GM23338 (cell line): ENCODE data around the gene PNLIP. TPM values are rescaled to one million over a fixed set of nuclear protein-coding genes. Genes with fewer than 3 reads are reported as not detected.

Experiments
- ATAC-seq: fragments of 200-7000 bp; cut with Tn5 transposase; 3 replicates; pipeline ENCODE4 v1.9.1; 2020
- DNase-seq: peaks from one replicate; pipeline ENCODE4 v3.0.0-alpha.2; 2015; ENCODE audit warnings: low spot score
- H2AFZ ChIP-seq: fragments of 200-600 bp; sonication (generic); 2 replicates; pipeline ENCODE4 v1.8.0; 2016; ENCODE audit warnings: antibody characterized with exemption, mild to moderate bottlenecking, moderate library complexity
- H3F3A ChIP-seq: fragments of 200-600 bp; sonication (generic); replicated peaks from 2 replicates; pipeline ENCODE4 v1.8.0; 2017; ENCODE audit warnings: antibody characterized with exemption, mixed run types, low read depth
- H3K27ac ChIP-seq: fragments of 200-600 bp; sonication (generic); 2 replicates; pipeline ENCODE4 v1.6.1; 2016; ENCODE audit warnings: low read depth
- H3K27me3 ChIP-seq: fragments of 200-600 bp; sonication (generic); 2 replicates; pipeline ENCODE4 v1.8.0; 2016; ENCODE audit warnings: mild to moderate bottlenecking, mixed run types, moderate library complexity; ENCODE audit not compliant: insufficient read depth
- H3K36me3 ChIP-seq: fragments of 200-600 bp; sonication (generic); 2 replicates; pipeline ENCODE4 v1.8.0; 2016; ENCODE audit warnings: mild to moderate bottlenecking; ENCODE audit not compliant: insufficient read depth
- H3K4me1 ChIP-seq: fragments of 200-600 bp; sonication (generic); 2 replicates; pipeline ENCODE4 v1.8.0; 2016; ENCODE audit warnings: mild to moderate bottlenecking, moderate library complexity; ENCODE audit not compliant: insufficient read depth
- H3K4me2 ChIP-seq: fragments of 200-600 bp; sonication (generic); 2 replicates; pipeline ENCODE4 v1.7.1; 2017; ENCODE audit warnings: mixed run types
- H3K4me3 ChIP-seq: fragments of 200-600 bp; sonication (generic); 2 replicates; pipeline ENCODE4 v1.6.1; 2016; ENCODE audit warnings: mixed run types
- H3K79me2 ChIP-seq: fragments of 200-600 bp; sonication (generic); replicated peaks from 2 replicates; pipeline ENCODE4 v1.8.0; 2017; ENCODE audit warnings: mild to moderate bottlenecking; ENCODE audit not compliant: insufficient read depth
- H3K9me2 ChIP-seq: fragments of 200-600 bp; sonication (generic); 2 replicates; pipeline ENCODE4 v1.8.0; 2017; ENCODE audit not compliant: insufficient read depth
- H4K20me1 ChIP-seq: fragments of 200-600 bp; sonication (generic); replicated peaks from 2 replicates; pipeline ENCODE4 v1.8.0; 2017; ENCODE audit warnings: mild to moderate bottlenecking; ENCODE audit not compliant: insufficient read depth
- H3K27ac Mint-ChIP-seq: 2 replicates; pipeline ENCODE4 v1.8.0; 2020; ENCODE audit warnings: inconsistent platforms, mild to moderate bottlenecking, moderate library complexity, mixed read lengths
- H3K27me3 Mint-ChIP-seq: 3 replicates; pipeline ENCODE4 v1.8.0; 2022; ENCODE audit warnings: low read depth, mild to moderate bottlenecking, moderate library complexity, mixed read lengths, inconsistent platforms; ENCODE audit not compliant: insufficient read depth, poor library complexity
- H3K36me3 Mint-ChIP-seq: 3 replicates; pipeline ENCODE4 v1.8.0; 2021; ENCODE audit warnings: low read depth, mild to moderate bottlenecking, inconsistent platforms, moderate library complexity, mixed read lengths
- H3K4me1 Mint-ChIP-seq: 3 replicates; pipeline ENCODE4 v1.8.0; 2020; ENCODE audit warnings: mild to moderate bottlenecking, inconsistent platforms, mixed read lengths
- H3K4me3 Mint-ChIP-seq: 3 replicates; pipeline ENCODE4 v1.8.0; 2021; ENCODE audit warnings: moderate library complexity, mild to moderate bottlenecking, inconsistent platforms, mixed read lengths
- H3K9me3 Mint-ChIP-seq: 3 replicates; pipeline ENCODE4 v1.8.0; 2020; ENCODE audit warnings: moderate library complexity, mild to moderate bottlenecking, inconsistent platforms, mixed read lengths
- CREB1 ChIP-seq: fragments of 250-450 bp; sonication (Bioruptor Pico); IDR thresholded peaks from 2 replicates; pipeline ENCODE4 v1.5.0; 2020; ENCODE audit warnings: low read depth, mild to moderate bottlenecking, moderate library complexity
- EZH2 ChIP-seq: fragments of 200-600 bp; sonication (generic); IDR thresholded peaks from one replicate; pipeline ENCODE4 v1.8.0; 2017; ENCODE audit warnings: antibody characterized with exemption, mild to moderate bottlenecking, low read depth; ENCODE audit not compliant: unreplicated experiment
- EZH2phosphoT487 ChIP-seq: fragments of 200-600 bp; sonication (generic); IDR thresholded peaks from one replicate; pipeline ENCODE4 v1.8.1; 2018; ENCODE audit warnings: antibody characterized with exemption; ENCODE audit not compliant: unreplicated experiment
- JUNB ChIP-seq: IDR thresholded peaks from one replicate; pipeline ENCODE4 v1.6.1; 2016; ENCODE audit warnings: antibody characterized with exemption; ENCODE audit not compliant: unreplicated experiment
- NANOG ChIP-seq: IDR thresholded peaks from 2 replicates; pipeline ENCODE4 v1.6.1; 2016; ENCODE audit warnings: antibody characterized with exemption, borderline replicate concordance
- POLR2AphosphoS5 ChIP-seq: IDR thresholded peaks from 2 replicates; pipeline ENCODE4 v1.6.1; 2016; ENCODE audit warnings: antibody characterized with exemption, low read depth
- STAT1 ChIP-seq: IDR thresholded peaks from one replicate; pipeline ENCODE4 v1.6.1; 2016; ENCODE audit warnings: antibody characterized with exemption; ENCODE audit not compliant: unreplicated experiment
- ZNF114 ChIP-seq: fragments of 250-450 bp; sonication (Bioruptor Pico); IDR thresholded peaks from 2 replicates; pipeline ENCODE4 v1.5.0; 2020; ENCODE audit warnings: mild to moderate bottlenecking, moderate library complexity
- ZNF331 ChIP-seq: fragments of 250-450 bp; sonication (Bioruptor Pico); IDR thresholded peaks from 2 replicates; pipeline ENCODE4 v1.5.0; 2020; ENCODE audit warnings: low read depth, mild to moderate bottlenecking, moderate library complexity
- polyA plus RNA-seq: library from polyadenylated mRNA; unstranded; fragments of >200 nt; fragmentation: Nextera tagmentation; extraction: Ambion mirVana; gene quantifications from 2 replicates; pipeline ENCODE4 v1.2.1, GENCODE V29; 2016
- total RNA-seq: library from RNA; depleted of rRNA; stranded (reverse); fragments of >200 nt; shearing (Covaris generic); gene quantifications from 2 replicates; pipeline ENCODE4 v1.2.3, GENCODE V29; 2014
- TF ChIP-seq, protein P1 (sequence below): IDR thresholded peaks from 2 replicates; pipeline ENCODE4 v1.6.1; 2016; ENCODE audit warnings: antibody characterized with exemption
- TF ChIP-seq, protein P2 (sequence below): IDR thresholded peaks from one replicate; pipeline ENCODE4 v1.6.1; 2018; ENCODE audit warnings: antibody characterized with exemption; ENCODE audit not compliant: unreplicated experiment
- TF ChIP-seq, protein P3 (sequence below), 2 experiments: fragments of 200-600 bp in 1 of 2; sonication (generic) in 1 of 2; conservative IDR thresholded peaks; 2 replicates each; pipeline versions ENCODE4 v1.5.1 to v1.6.1; 2016 to 2017; ENCODE audit warnings: antibody characterized with exemption in 2 of 2, low read depth in 2 of 2, mild to moderate bottlenecking in 2 of 2, moderate library complexity in 1 of 2
- TF ChIP-seq, protein P4 (sequence below): fragments of 250-450 bp; sonication (Bioruptor Pico); IDR thresholded peaks from 2 replicates; pipeline ENCODE4 v1.5.0; 2020; ENCODE audit warnings: mild to moderate bottlenecking, moderate library complexity

Gene PNLIP
- total and polyA plus RNA-seq, 2 experiments from 2014 or later, result not detected

DNA sequence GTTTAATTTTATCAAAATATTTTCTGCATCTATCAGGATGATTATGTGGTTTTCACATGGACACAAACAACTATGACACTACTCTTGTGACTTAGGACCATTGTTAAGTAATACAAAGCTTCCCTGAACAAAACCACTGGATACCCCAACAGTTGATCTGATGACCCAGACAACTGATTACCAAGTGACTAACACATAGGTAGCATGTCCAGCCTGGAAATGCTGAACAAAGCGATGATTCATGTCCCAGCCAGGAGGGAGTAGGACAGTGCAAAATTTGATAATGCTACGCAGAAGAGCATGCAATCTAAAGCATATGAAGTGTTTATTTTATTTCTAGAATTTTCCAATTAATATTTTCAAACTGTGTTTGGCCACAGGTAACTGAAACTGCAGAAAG, 8.9 kb upstream of the PNLIP start:
- Histone ChIP-seq H3F3A (no peaks in the 10 kb centered on the region), H3K4me3 (no peak overlapping the region), H3K9me2 (peaks cover 11% of the 10 kb centered on the region), H3K4me2 (no peak overlapping the region), H3K79me2 (no peaks in the 10 kb centered on the region), H3K36me3 (peaks cover 10% of the 10 kb centered on the region; the same call in 1 of the 2 replicates), H3K4me1 (0 out of 2 replicates have a peak, but pooled peaks cover 5% of the 10 kb centered on the region), H3K27me3 (no peaks in the 10 kb centered on the region), H2AFZ (no peak overlapping the region), H3K27ac (no peak overlapping the region), H4K20me1 (no peaks in the 10 kb centered on the region)
- peaks cover 6% of the 10 kb centered on the region; the same call in 2 of the 3 replicates for H3K4me1 Mint-ChIP-seq
- H3K27ac Mint-ChIP-seq, result no peak overlapping the region
- H3K9me3 Mint-ChIP-seq, result peaks cover 20% of the 10 kb centered on the region
- TF ChIP-seq, protein P1, sequence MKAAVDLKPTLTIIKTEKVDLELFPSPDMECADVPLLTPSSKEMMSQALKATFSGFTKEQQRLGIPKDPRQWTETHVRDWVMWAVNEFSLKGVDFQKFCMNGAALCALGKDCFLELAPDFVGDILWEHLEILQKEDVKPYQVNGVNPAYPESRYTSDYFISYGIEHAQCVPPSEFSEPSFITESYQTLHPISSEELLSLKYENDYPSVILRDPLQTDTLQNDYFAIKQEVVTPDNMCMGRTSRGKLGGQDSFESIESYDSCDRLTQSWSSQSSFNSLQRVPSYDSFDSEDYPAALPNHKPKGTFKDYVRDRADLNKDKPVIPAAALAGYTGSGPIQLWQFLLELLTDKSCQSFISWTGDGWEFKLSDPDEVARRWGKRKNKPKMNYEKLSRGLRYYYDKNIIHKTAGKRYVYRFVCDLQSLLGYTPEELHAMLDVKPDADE, result no peak
- TF ChIP-seq EZH2phosphoT487 (no peak), NANOG (no peak), ZNF331 (no peak), JUNB (no peak), STAT1 (no peak), EZH2 (no peak), ZNF114 (CRISPR knock-in tag) (no peak), POLR2AphosphoS5 (no peak), CREB1 (CRISPR knock-in tag) (no peak)
- TF ChIP-seq, protein P2, sequence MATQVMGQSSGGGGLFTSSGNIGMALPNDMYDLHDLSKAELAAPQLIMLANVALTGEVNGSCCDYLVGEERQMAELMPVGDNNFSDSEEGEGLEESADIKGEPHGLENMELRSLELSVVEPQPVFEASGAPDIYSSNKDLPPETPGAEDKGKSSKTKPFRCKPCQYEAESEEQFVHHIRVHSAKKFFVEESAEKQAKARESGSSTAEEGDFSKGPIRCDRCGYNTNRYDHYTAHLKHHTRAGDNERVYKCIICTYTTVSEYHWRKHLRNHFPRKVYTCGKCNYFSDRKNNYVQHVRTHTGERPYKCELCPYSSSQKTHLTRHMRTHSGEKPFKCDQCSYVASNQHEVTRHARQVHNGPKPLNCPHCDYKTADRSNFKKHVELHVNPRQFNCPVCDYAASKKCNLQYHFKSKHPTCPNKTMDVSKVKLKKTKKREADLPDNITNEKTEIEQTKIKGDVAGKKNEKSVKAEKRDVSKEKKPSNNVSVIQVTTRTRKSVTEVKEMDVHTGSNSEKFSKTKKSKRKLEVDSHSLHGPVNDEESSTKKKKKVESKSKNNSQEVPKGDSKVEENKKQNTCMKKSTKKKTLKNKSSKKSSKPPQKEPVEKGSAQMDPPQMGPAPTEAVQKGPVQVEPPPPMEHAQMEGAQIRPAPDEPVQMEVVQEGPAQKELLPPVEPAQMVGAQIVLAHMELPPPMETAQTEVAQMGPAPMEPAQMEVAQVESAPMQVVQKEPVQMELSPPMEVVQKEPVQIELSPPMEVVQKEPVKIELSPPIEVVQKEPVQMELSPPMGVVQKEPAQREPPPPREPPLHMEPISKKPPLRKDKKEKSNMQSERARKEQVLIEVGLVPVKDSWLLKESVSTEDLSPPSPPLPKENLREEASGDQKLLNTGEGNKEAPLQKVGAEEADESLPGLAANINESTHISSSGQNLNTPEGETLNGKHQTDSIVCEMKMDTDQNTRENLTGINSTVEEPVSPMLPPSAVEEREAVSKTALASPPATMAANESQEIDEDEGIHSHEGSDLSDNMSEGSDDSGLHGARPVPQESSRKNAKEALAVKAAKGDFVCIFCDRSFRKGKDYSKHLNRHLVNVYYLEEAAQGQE, result no peak
- TF ChIP-seq, protein P3, sequence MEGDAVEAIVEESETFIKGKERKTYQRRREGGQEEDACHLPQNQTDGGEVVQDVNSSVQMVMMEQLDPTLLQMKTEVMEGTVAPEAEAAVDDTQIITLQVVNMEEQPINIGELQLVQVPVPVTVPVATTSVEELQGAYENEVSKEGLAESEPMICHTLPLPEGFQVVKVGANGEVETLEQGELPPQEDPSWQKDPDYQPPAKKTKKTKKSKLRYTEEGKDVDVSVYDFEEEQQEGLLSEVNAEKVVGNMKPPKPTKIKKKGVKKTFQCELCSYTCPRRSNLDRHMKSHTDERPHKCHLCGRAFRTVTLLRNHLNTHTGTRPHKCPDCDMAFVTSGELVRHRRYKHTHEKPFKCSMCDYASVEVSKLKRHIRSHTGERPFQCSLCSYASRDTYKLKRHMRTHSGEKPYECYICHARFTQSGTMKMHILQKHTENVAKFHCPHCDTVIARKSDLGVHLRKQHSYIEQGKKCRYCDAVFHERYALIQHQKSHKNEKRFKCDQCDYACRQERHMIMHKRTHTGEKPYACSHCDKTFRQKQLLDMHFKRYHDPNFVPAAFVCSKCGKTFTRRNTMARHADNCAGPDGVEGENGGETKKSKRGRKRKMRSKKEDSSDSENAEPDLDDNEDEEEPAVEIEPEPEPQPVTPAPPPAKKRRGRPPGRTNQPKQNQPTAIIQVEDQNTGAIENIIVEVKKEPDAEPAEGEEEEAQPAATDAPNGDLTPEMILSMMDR (conservative IDR thresholded peaks at IDR 0.05; ENCODE audit: low read depth in 2 of 2), result no peak
- TF ChIP-seq, protein P4, sequence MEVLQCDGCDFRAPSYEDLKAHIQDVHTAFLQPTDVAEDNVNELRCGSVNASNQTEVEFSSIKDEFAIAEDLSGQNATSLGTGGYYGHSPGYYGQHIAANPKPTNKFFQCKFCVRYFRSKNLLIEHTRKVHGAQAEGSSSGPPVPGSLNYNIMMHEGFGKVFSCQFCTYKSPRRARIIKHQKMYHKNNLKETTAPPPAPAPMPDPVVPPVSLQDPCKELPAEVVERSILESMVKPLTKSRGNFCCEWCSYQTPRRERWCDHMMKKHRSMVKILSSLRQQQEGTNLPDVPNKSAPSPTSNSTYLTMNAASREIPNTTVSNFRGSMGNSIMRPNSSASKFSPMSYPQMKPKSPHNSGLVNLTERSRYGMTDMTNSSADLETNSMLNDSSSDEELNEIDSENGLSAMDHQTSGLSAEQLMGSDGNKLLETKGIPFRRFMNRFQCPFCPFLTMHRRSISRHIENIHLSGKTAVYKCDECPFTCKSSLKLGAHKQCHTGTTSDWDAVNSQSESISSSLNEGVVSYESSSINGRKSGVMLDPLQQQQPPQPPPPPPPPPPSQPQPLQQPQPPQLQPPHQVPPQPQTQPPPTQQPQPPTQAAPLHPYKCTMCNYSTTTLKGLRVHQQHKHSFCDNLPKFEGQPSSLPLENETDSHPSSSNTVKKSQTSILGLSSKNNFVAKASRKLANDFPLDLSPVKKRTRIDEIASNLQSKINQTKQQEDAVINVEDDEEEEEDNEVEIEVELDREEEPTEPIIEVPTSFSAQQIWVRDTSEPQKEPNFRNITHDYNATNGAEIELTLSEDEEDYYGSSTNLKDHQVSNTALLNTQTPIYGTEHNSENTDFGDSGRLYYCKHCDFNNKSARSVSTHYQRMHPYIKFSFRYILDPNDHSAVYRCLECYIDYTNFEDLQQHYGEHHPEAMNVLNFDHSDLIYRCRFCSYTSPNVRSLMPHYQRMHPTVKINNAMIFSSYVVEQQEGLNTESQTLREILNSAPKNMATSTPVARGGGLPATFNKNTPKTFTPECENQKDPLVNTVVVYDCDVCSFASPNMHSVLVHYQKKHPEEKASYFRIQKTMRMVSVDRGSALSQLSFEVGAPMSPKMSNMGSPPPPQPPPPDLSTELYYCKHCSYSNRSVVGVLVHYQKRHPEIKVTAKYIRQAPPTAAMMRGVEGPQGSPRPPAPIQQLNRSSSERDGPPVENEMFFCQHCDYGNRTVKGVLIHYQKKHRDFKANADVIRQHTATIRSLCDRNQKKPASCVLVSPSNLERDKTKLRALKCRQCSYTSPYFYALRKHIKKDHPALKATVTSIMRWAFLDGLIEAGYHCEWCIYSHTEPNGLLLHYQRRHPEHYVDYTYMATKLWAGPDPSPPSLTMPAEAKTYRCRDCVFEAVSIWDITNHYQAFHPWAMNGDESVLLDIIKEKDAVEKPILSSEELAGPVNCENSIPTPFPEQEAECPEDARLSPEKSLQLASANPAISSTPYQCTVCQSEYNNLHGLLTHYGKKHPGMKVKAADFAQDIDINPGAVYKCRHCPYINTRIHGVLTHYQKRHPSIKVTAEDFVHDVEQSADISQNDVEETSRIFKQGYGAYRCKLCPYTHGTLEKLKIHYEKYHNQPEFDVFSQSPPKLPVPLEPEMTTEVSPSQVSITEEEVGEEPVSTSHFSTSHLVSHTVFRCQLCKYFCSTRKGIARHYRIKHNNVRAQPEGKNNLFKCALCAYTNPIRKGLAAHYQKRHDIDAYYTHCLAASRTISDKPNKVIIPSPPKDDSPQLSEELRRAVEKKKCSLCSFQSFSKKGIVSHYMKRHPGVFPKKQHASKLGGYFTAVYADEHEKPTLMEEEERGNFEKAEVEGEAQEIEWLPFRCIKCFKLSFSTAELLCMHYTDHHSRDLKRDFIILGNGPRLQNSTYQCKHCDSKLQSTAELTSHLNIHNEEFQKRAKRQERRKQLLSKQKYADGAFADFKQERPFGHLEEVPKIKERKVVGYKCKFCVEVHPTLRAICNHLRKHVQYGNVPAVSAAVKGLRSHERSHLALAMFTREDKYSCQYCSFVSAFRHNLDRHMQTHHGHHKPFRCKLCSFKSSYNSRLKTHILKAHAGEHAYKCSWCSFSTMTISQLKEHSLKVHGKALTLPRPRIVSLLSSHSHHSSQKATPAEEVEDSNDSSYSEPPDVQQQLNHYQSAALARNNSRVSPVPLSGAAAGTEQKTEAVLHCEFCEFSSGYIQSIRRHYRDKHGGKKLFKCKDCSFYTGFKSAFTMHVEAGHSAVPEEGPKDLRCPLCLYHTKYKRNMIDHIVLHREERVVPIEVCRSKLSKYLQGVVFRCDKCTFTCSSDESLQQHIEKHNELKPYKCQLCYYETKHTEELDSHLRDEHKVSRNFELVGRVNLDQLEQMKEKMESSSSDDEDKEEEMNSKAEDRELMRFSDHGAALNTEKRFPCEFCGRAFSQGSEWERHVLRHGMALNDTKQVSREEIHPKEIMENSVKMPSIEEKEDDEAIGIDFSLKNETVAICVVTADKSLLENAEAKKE (CRISPR knock-in tag), result no peak
- ATAC-seq (no peak), DNase-seq (no peak)
- H3K4me3 Mint-ChIP-seq, result no peak overlapping the region
- no peaks in the 10 kb centered on the region for H3K36me3 Mint-ChIP-seq
- peaks cover 1% of the 10 kb centered on the region for H3K27me3 Mint-ChIP-seq
